BE2C (cell line): Measurements from ENCODE around the gene TEX53.
A peak's percentile ranks its signal among the peaks of the same experiment; 100 is the strongest.

ENCODE experiments used
- DNase-seq: peaks from one replicate; pipeline ENCODE4 v3.0.0-alpha.2; 2020
- H3K27me3 ChIP-seq: fragments of 250-450 bp; sonication (Bioruptor Pico); 2 replicates; pipeline ENCODE4 v1.5.1; 2020; ENCODE audit warnings: mild to moderate bottlenecking
- H3K36me3 ChIP-seq: fragments of 250-450 bp; sonication (Bioruptor Pico); 2 replicates; pipeline ENCODE4 v1.5.1; 2020; ENCODE audit warnings: mild to moderate bottlenecking
- H3K4me1 ChIP-seq: fragments of 250-450 bp; sonication (Bioruptor Pico); 2 replicates; pipeline ENCODE4 v1.5.1; 2020
- H3K4me3 ChIP-seq: 2 replicates; pipeline ENCODE4 v1.5.1; 2011; ENCODE audit warnings: low read depth, low read length
- H3K9me3 ChIP-seq: fragments of 250-450 bp; sonication (Bioruptor Pico); 2 replicates; pipeline ENCODE4 v1.5.1; 2020
- TF ChIP-seq, protein P1 (sequence below): IDR thresholded peaks from 2 replicates; pipeline ENCODE4 v1.5.1; 2012; ENCODE audit warnings: mild to moderate bottlenecking, low read depth, low read length

Gene TEX53

DNA sequence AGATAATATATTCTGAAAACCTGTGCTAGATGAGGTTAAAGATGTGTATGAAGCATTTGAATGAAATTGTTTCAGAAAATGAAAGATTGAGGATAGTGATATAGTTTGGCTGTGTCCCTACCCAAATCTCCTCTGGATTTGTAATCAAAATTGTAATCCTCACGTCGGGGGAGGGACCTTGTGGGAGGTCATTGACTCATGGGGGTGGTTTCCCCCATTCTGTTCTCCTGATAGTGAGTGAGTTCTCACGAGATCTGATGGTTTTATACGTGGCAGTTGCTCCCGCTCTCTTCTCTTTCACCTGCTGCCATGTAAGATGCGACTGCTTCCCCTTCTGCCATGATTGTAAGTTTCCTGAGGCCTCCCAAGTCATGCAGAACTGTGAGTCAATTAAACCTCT, 26.4 kb upstream of the TEX53 start:
- TF ChIP-seq, protein P1, sequence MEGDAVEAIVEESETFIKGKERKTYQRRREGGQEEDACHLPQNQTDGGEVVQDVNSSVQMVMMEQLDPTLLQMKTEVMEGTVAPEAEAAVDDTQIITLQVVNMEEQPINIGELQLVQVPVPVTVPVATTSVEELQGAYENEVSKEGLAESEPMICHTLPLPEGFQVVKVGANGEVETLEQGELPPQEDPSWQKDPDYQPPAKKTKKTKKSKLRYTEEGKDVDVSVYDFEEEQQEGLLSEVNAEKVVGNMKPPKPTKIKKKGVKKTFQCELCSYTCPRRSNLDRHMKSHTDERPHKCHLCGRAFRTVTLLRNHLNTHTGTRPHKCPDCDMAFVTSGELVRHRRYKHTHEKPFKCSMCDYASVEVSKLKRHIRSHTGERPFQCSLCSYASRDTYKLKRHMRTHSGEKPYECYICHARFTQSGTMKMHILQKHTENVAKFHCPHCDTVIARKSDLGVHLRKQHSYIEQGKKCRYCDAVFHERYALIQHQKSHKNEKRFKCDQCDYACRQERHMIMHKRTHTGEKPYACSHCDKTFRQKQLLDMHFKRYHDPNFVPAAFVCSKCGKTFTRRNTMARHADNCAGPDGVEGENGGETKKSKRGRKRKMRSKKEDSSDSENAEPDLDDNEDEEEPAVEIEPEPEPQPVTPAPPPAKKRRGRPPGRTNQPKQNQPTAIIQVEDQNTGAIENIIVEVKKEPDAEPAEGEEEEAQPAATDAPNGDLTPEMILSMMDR: no peak
- no peaks in the 10 kb centered on the region for H3K9me3 ChIP-seq
- no peak overlapping the region for H3K4me3 ChIP-seq
- DNase-seq: no peak
- H3K27me3 ChIP-seq: peaks cover 4% of the 10 kb centered on the region; the same call in 1 of the 2 replicates
- no peaks in the 10 kb centered on the region for H3K36me3 ChIP-seq
- no peaks in the 10 kb centered on the region for H3K4me1 ChIP-seq

DNA sequence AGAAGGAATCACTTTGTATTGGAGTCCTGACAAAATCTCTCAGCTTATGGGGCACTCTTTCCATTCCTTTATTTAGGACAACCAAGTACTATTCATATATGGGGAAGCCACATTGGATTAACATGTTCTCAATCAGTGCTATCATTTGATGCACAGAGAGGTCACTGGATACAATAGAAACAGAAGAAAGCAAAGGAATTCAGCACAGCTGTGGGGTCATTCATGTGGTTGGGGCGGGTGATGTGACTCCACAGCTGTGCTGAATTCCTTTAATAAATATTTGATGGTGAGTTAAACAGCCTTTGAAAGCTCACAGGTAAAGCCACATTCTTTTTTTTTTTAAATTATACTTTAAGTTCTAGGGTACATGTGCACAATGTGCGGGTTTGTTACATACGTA, 25.2 kb upstream of the TEX53 start:
- Histone ChIP-seq H3K4me1 (no peaks in the 10 kb centered on the region), H3K27me3 (peaks cover 7% of the 10 kb centered on the region; the same call in 1 of the 2 replicates), H3K36me3 (no peaks in the 10 kb centered on the region), H3K4me3 (no peak overlapping the region), H3K9me3 (no peaks in the 10 kb centered on the region)
- TF ChIP-seq, protein P1: no peak
- DNase-seq: no peak

DNA sequence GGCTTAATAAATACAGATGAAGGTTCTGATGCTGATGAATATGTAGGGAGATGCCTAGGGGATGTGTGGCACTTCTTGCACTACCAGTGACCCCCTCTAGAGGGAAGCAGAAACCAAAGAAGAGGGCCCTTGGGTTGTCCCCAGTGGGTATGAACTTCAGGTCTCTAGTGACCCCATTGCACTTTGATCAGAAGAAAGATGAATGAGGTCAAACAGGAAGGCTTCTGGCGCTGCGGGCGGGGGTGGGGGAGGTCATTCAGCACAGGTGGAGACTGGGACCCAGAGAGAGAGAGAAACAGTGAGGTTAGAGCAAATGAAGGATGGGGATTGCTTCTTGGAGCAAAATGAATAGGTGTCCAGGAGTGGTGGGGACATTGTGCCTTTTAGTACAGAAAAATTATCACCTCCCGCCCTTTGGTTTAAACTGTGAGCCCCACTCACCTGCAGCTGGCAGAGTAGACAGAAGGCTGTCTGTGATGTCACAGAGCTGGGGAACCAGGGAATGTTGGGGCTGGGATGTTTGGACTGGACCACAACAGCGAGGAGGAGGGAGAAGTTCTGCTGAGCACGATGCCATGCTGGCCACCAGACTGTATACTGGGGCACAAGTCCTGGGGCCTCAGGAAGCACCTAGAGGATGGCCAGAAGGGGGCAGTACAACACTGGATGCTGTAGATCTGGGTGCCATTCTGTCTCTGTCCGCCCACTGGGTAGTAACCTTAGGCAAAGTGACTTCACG, 24.2 kb upstream of the TEX53 start, which contains the start of gene TEX48:
TSS of gene TEX48 (minus strand) at position 599 of the 739 bp plus-strand sequence. CDS start 10,469 bp downstream, outside the sequence.
- Histone ChIP-seq H3K4me3 (no peak within 1 kb of the TSS), H3K36me3 (no peaks in the 10 kb centered on the region), H3K27me3 (peaks cover 9% of the 10 kb centered on the region; the same call in 1 of the 2 replicates), H3K9me3 (no peaks in the 10 kb centered on the region), H3K4me1 (no peaks in the 10 kb centered on the region)
- peak; percentile 60 for DNase-seq
- TF ChIP-seq, protein P1: peak; percentile 82

DNA sequence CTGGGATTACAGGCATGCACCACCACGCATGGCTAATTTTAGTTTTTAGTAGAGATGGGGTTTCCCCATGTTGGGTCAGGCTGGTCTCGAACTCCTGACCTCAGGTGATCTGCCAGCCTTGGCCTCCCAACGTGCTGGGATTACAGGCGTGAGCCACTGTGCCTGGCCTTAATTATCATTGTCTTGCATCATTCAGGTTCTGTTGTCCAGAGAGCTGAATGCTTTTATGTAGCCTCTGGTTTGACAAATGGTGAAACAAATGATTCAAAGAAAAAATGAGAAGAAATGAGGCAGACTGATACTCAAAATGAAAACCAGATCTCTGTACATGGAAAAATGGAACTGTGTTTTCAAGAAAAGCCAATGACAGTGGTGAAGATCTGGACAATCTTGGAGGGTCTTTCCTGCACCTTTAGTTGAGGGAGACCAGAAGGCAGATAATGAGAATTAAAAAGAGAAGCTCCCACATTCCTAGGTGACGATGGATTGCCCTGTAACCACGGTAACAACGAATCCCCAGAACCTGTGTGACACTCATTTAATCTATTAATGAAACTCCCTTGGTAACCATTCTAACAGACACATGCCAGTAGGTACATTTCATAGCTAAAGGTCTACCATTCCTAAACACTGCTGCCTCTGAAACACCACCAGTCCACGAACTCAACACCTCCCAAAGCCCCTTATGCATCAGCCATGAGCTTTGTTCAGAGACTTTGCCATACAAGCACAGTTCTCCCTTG, 22.8 kb upstream of the TEX53 start:
- Histone ChIP-seq H3K36me3 (no peaks in the 10 kb centered on the region), H3K4me1 (no peaks in the 10 kb centered on the region), H3K27me3 (peaks cover 9% of the 10 kb centered on the region; the same call in 1 of the 2 replicates), H3K4me3 (no peak overlapping the region), H3K9me3 (no peaks in the 10 kb centered on the region)
- DNase-seq: no peak
- TF ChIP-seq, protein P1: no peak

DNA sequence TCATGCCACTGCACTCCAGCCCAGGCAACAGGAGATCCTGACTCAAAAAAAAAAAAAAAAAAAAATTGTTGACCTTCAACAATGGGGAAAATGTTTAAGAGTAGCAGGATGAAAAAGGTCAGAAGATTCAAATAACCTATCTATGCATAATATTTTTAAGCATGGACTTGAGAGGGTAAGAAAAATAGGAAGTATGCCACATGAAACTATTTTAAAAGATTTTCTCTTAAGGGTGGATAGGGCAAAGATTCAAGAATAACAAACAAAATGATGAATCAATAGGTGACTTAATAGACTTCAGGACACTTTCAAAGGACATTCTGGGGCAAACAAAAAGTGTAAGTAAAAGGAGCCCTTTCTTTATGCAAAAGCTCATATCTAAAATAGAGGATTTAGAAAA, 21.2 kb upstream of the TEX53 start:
- no peak for DNase-seq
- no peaks in the 10 kb centered on the region for H3K36me3 ChIP-seq
- no peaks in the 10 kb centered on the region for H3K9me3 ChIP-seq
- no peak overlapping the region for H3K4me3 ChIP-seq
- no peaks in the 10 kb centered on the region for H3K4me1 ChIP-seq
- peaks cover 9% of the 10 kb centered on the region; the same call in 1 of the 2 replicates for H3K27me3 ChIP-seq
- TF ChIP-seq, protein P1: no peak
